HG02885 (cell line): ENCODE results near the gene KCNC2.
A peak's percentile ranks its signal among the peaks of the same experiment; 100 is the strongest.
"Not testable (repeated sequence)": the region's sequence is repeated elsewhere in the genome, so short reads cannot be mapped to it uniquely, and the experiment has no call there.

Experiments used
- ATAC-seq: cut with Tn5 transposase; IDR thresholded peaks from one replicate; pipeline ENCODE4 v1.9.1; 2021; ENCODE audit warnings: mild to moderate bottlenecking; ENCODE audit not compliant: unreplicated experiment, poor library complexity

KCNC2 gene

DNA sequence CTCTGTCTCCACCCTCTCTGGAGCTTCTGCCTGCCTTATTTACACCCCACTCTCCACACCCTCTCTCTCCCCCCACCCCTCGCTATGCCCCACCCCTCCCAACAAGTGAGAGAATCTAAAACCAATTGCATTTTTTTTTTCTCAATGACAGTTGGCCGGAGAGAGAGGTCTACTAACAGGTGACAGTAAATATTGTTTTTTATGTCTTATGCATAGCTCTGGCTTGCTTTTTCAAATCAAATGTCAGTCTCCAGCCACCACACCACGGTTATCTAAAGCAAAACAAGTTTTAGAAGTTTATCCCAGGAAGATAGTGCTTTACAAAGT lies at the start of gene KCNC2:
KCNC2 (minus strand) TSS at position 28 of the 327 bp plus-strand sequence.
- ATAC-seq: no peak

GRCh38 chr12:75259143-75259542 lies 49.5 kb upstream of the KCNC2 start:
- ATAC-seq: no peak

DNA sequence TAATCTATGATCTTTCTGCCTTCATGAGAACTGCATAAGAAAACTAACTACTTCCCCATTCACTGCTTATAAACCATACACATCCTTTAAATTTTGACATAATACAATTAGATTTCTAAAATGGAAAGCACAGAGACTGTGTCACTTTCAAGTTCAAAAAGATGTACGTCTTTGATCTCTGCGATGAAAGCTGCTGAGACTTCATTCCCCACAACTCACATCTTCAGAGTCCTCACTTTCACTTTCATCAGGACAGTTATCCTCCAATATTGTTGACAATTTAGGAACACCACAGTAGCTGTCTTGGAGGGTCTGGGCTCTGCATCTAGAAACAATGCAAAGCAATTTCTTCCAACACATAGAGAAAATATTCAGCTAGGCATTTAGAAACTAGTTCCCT lies 47.9 kb upstream of the KCNC2 start:
- ATAC-seq: no peak

- no peak for ATAC-seq
These were observed 35.5 kb upstream of the KCNC2 start for GRCh38 chr12:75245108-75245507.

DNA sequence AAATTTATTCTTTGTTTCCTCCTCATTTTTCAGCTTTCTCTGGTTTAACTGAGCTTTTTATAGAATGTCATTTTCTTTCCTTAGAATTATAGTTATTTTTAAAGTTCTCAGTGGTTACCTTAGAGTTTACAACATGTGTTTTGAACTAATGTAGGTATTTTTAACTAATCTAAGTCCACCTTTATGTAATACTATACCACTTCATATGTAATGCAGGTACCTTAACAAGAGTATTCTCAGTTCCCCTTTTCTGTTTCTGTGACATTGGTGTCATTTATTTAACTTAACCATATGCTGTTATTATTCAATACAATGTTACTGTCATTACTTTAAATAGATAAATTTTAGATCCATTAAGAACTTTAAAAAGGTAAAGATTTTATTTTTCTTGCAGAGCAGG lies 30.3 kb upstream of the KCNC2 start:
- ATAC-seq: peak; percentile 96

GRCh38 chr12:75236206-75236605 lies 26.6 kb upstream of the KCNC2 start:
- no peak for ATAC-seq

DNA sequence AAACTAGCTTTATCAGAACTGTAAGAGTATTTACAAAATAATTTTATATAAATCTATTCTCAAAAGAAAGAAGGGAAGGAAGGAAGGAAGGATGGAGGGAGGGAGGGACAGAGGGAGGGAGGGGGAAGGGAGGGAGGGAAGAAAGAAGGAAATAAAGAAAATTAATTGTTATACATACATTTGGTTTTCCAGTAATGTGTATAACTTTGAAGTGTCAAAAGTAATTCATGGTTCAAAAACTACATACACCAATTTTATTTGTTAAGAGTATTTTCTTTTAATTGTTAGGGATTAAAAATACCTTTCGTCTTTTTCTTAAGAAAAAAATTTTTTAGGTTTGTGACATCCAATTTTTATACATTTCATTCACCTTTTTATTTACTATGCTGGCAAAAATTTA lies 17.5 kb upstream of the KCNC2 start:
- ATAC-seq: no peak

DNA sequence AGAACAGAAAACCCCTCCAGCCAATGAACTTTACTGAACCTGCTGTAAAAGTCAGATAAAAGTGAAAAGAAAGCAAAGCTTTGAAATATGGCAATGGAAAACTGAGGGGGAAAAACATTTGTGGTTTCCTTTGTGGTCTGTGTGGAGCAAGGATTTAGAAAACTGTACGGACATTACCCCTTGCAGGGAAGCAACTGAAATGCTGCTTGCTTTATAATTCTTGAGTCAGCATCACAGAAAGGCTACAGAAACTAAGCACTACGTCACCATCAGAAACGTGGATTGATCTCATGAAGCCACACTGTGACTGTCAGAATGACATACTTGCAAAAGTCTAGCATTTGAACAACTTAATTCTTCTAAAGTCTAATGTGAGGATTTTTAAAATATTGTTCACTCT lies 2.4 kb upstream of the KCNC2 start:
- no peak for ATAC-seq

DNA sequence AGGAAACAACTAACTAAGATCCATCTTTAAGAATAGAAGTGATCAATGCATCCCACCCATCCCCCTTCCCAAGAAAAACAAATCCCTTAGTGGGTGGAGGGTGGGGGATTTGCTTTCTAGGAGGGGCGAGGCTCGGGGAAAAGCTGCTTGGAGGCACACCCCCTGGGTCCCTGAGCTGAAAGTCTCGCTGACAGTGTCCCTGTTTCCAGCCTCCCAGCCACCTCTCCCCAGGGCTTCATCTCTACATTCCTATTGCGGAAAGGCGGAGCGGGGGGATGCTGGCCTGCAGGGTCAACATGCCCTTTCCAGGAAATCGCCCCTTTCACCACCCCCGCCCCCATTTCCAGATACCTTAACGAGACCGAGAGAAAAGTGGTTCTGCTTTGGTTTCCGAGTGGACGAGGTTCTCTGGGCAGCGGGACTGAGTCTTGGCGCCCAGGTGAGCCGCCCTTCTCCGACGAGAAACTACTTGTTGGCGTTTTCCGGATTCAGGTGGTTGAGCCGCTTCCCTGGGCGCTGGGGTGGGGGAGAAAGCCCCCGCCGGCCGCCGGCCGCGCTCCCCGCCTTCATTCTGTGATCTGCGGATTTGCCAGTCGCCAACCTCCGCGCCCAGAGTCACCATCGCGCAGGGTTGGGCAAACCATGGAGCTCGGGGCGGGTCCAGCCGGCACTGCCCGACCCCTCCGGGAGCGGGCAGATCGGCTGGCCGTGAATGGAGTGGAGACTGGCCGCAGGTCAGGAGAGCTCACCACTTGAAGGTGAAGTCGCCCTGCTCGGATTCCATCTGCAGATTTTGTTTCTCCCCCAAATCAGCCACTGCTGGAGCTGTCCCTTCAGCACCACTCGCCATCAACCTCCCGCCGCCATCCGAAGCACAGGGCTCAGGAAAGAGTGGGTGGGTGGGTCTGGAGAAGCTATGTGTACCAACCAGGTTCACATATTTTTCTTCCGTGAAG lies 505 bp downstream of the KCNC2 start:
- no peak for ATAC-seq

DNA sequence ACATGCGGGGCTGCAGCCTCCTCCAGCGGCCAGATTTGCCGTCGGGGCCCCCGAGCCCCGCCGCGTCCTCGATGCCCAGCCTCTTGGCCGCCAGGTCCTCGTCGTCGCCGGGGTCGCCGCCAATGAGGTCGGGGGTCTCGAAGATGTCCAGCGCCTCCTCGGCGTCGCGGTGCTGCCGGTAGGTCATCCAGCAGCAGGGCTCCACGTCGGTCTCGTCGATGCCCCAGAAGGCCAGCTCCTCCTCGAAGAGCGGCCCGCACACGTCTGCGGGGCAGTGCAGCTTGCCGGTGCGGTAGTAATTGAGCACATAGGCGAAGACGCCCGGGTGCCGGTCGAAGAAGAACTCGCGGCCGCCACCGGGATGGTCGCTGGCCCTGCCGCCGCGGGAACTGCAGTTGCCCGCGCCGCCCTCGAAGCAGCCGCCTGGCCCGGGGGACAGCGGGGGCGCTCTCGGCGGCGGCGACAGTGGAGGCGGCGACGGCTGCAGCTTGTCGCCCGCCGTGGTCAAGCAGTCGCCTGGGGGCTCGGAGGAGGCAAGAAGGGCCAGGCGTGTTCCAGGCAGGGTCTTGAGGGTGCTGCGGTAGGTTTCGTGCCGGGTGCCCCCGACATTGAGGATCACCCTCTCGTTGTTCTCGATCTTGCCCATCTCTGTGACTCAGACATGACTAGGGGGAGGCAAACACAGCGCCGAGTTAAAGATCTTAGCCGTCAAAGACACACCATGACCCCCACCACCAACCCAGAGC lies 2.1 kb downstream of the KCNC2 start:
- ATAC-seq: no peak

GRCh38 chr12:75205558-75205957 lies 4.1 kb downstream of the KCNC2 start:
- no peak for ATAC-seq

DNA sequence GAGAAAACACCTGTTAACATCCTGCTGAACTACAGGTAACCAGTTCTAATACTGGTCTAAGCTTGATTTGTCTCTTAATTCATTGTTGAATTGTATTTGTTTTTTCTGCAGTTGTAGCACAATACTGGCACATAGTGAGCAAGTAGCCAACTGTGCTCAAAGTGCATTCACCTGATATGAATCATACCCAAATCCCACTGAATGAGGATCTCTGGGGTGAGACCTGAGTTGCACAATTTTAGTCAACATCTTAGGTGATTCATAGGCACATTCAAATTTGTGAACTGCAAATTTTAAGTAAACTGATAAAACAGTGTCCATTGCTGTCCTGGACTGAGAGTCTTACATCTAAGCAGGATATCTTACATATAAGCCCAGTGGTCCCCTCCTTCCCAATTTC lies 12.8 kb downstream of the KCNC2 start:
- no peak for ATAC-seq

GRCh38 chr12:75196408-75196807 lies 13.2 kb downstream of the KCNC2 start:
- no peak for ATAC-seq

DNA sequence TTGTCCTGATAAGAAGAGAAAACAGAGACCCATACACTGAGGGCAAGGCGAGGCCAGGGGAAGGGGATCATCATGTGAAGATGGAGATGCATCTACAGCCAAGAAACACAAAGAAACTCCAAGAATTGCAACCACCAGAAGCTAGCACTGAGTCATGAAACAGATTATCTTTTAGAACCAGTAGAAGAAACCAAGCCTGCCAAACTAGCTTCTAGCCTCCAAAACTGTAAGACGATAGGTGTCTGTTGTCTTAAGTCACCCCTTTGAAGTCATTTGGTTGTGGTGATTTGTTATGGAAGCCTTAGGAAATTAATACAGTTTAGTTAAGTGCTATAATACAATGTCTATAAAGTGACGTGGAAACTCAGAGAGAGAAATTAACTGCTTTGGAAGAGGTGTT lies 15.4 kb downstream of the KCNC2 start:
- no peak for ATAC-seq

DNA sequence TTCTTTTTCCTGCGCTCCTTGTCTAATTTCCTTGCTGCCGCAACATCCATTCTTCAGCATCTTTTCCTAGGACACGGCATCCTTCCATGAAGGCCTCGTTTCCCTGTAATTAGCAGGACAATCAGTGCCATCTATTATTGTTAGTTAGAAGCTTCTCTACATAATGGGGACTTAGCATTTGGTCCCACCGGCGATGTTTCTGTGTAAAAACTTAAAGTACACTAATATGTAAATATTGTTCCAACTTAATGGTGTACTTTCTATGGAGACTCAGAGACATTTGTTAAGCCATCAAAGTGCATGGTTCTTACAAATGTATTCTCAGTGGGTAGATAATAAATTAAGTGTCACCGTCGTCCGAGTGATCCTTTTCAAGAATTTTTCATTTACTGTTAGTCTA lies 17.4 kb downstream of the KCNC2 start:
- no peak for ATAC-seq

- no peak for ATAC-seq
These were observed 18.8 kb downstream of the KCNC2 start for GRCh38 chr12:75190846-75191245.

GRCh38 chr12:75185881-75186280 lies 23.8 kb downstream of the KCNC2 start:
- not testable (repeated sequence) for ATAC-seq

GRCh38 chr12:75184516-75184915 lies 25.1 kb downstream of the KCNC2 start:
- no peak for ATAC-seq

- no peak for ATAC-seq
These were observed 25.7 kb downstream of the KCNC2 start for GRCh38 chr12:75183967-75184366.

DNA sequence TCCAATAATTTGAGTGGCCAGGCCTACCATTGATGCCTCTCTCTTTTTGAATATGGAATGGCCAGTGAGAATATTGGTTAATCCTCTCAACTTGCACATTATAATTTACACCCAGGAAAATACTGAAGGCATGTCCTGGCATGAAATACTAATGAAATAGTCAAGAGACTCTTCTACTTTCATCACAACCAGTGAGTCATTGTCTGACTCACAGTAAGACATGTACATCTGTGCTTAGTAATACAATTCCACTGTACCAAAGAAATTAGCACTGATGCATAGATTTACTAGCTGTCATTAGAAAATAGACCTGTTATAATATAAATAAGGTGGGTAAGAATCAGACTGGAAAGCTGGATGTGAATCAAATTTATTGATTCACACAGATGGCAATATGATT lies 31.6 kb downstream of the KCNC2 start:
- ATAC-seq: peak; percentile 71

DNA sequence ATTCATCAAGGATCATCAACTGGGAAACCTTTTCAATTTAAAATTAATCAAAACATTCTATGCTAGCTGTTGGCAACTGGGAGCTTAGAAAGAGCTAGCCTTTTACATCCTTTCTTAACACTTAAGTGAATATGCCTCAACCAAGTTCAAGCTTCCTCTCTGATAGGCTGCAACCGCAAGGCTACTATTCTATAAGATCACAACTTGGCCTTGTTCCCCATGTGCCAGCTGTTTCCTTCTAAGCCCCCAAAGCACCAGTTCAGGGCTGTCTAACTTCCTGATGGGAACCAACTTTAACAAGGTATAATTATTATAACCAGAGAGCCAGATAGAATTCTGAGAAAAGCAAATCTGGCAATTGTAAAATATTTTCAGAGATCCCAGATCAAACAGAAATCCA lies 37.0 kb downstream of the KCNC2 start:
- no peak for ATAC-seq
